OCI-LY3 (cell line): ENCODE data around the gene OBSCN.

ENCODE experiments used
- EZH2phosphoT487 ChIP-seq: fragments of 200-600 bp; shearing (Covaris generic); IDR thresholded peaks from 2 replicates; pipeline ENCODE4 v1.6.1; 2018; ENCODE audit warnings: antibody characterized with exemption, mixed run types, low read depth
- TF ChIP-seq, protein P1 (sequence below): fragments of 200-600, 300-600 bp; sonication (generic); IDR thresholded peaks from 2 replicates; pipeline ENCODE4 v1.5.1; 2014; ENCODE audit warnings: antibody characterized with exemption, low read length, low read depth

DNA sequence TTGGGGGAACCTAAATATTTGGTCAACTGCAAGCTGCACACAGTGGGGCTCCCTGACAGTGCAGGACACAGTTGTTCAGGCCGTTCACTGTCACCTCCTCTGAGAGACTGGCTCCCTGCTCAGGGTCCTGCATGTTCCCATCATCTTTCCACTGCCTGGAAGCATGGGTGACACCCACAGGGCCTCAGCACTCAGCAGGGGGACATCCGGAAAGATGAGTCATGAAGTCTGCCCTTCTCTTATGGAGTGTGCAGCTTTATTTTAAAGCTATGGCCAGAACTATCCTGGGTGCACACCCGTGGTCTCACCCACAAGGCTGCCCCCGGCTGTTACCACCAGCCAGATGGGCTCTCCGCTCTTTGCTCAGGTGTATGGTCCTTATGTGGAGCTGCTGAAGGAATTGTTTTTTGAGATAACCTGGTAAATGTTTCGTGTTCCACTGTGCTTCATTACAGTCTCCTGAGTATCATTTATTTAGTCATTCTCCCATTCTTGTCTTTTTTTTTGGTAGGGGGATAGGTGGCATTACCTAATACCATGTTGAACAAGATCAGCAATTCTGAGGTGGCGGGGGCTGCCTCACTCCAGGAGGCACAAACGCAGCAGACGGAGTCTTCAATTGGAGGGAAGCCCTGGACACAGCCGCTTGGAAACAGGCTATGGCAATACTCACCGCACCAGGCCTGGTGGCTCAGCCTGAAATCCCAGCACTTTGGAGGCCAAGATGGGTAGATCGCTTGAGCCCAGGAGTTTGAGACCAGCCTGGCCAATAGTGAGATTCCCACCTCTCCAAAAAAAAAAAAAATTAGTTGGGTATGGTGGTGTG, 184.5 kb downstream of the OBSCN start:
- TF ChIP-seq, protein P1, sequence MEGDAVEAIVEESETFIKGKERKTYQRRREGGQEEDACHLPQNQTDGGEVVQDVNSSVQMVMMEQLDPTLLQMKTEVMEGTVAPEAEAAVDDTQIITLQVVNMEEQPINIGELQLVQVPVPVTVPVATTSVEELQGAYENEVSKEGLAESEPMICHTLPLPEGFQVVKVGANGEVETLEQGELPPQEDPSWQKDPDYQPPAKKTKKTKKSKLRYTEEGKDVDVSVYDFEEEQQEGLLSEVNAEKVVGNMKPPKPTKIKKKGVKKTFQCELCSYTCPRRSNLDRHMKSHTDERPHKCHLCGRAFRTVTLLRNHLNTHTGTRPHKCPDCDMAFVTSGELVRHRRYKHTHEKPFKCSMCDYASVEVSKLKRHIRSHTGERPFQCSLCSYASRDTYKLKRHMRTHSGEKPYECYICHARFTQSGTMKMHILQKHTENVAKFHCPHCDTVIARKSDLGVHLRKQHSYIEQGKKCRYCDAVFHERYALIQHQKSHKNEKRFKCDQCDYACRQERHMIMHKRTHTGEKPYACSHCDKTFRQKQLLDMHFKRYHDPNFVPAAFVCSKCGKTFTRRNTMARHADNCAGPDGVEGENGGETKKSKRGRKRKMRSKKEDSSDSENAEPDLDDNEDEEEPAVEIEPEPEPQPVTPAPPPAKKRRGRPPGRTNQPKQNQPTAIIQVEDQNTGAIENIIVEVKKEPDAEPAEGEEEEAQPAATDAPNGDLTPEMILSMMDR = no peak
- TF ChIP-seq EZH2phosphoT487 = no peak
